ENCODE measurements around the gene CDH4.

CDH4 gene

GRCh38 chr20:61830241-61830930, 578.3 kb downstream of the CDH4 start:
- Histone ChIP-seq H3K36me3 (ENCODE audit: control insufficient read depth in 2 of 2, insufficient read depth in 1 of 2, low read length in 2 of 2) (no peaks in the 10 kb centered on the region), H3K4me3 (ENCODE audit: low read depth, low read length) (no peak overlapping the region), H3K4me1 (ENCODE audit: control insufficient read depth, insufficient read depth, low read length) (no peaks in the 10 kb centered on the region), H3K27ac (ENCODE audit: extremely low read depth, low read depth, low read length) (no peak overlapping the region), H3K9me3 (ENCODE audit: control insufficient read depth, insufficient read depth, low read depth, low read length) (no peaks in the 10 kb centered on the region; the same call in 1 of the 2 replicates)
- POLR2A ChIA-PET: no interaction called here
- TF ChIP-seq ZNF146 (tag by site-specific recombination; IDR thresholded peaks at IDR 0.05) (no peak), ELK4 (IDR thresholded peaks at IDR 0.05; ENCODE audit: borderline replicate concordance, low read depth, low read length) (no peak), KLF10 (tag by site-specific recombination; IDR thresholded peaks at IDR 0.05) (no peak), HIC1 (tag by site-specific recombination; IDR thresholded peaks at IDR 0.05) (no peak), KLF8 (tag by site-specific recombination; IDR thresholded peaks at IDR 0.05) (no peak)
- CTCF ChIA-PET: no interaction called here

- no peaks in the 10 kb centered on the region for H3K4me1 ChIP-seq (ENCODE audit: control insufficient read depth, insufficient read depth, low read length)
- CTCF ChIA-PET: no interaction called here
- POLR2A ChIA-PET: no interaction called here
- no peak overlapping the region for H3K27ac ChIP-seq (ENCODE audit: extremely low read depth, low read depth, low read length)
- no peak overlapping the region for H3K4me3 ChIP-seq (ENCODE audit: low read depth, low read length)
- TF ChIP-seq ZNF10 (tag by site-specific recombination; IDR thresholded peaks at IDR 0.05) (no peak), ZNF488 (tag by site-specific recombination; IDR thresholded peaks at IDR 0.05) (no peak), ELK4 (IDR thresholded peaks at IDR 0.05; ENCODE audit: borderline replicate concordance, low read depth, low read length) (no peak), OVOL3 (tag by site-specific recombination; IDR thresholded peaks at IDR 0.05) (no peak), ZNF677 (tag by site-specific recombination; IDR thresholded peaks at IDR 0.05) (no peak), ZBTB10 (tag by site-specific recombination; IDR thresholded peaks at IDR 0.05) (no peak), ZBTB48 (tag by site-specific recombination; IDR thresholded peaks at IDR 0.05) (no peak), ZFP3 (tag by site-specific recombination; IDR thresholded peaks at IDR 0.05; ENCODE audit: low read depth) (no peak), ZNF510 (tag by site-specific recombination; IDR thresholded peaks at IDR 0.05; ENCODE audit: insufficient replicate concordance) (no peak), ZNF335 (tag by site-specific recombination; conservative IDR thresholded peaks at IDR 0.05) (no peak), ZNF585B (tag by site-specific recombination; IDR thresholded peaks at IDR 0.05) (no peak), ZSCAN23 (tag by site-specific recombination; IDR thresholded peaks at IDR 0.05) (no peak), BCL11A (tag by site-specific recombination; IDR thresholded peaks at IDR 0.05; ENCODE audit: low read depth) (no peak), AEBP2 (tag by site-specific recombination; IDR thresholded peaks at IDR 0.05; ENCODE audit: borderline replicate concordance) (no peak), ZNF624 (tag by site-specific recombination; IDR thresholded peaks at IDR 0.05) (no peak), ZNF140 (tag by site-specific recombination; IDR thresholded peaks at IDR 0.05) (no peak), ZNF548 (tag by site-specific recombination; IDR thresholded peaks at IDR 0.05) (no peak), ZNF660 (tag by site-specific recombination; IDR thresholded peaks at IDR 0.05) (no peak), ZNF514 (tag by site-specific recombination; IDR thresholded peaks at IDR 0.05) (no peak)
- H3K9me3 ChIP-seq (ENCODE audit: control insufficient read depth, insufficient read depth, low read depth, low read length): no peaks in the 10 kb centered on the region; the same call in 1 of the 2 replicates
- H3K36me3 ChIP-seq (ENCODE audit: control insufficient read depth in 2 of 2, insufficient read depth in 1 of 2, low read length in 2 of 2): no peaks in the 10 kb centered on the region
These were observed 578.9 kb downstream of the CDH4 start for GRCh38 chr20:61830991-61831390.
